Measurements from ENCODE around the gene OPRM1. TPM values are rescaled to one million over a fixed set of nuclear protein-coding genes. Genes with fewer than 3 reads are reported as not detected.

The OPRM1 gene
- total RNA-seq, 3 donors from 2014 or later = 0.57 TPM; not detected in 2

- ATAC-seq = no peak
- no peak for TF ChIP-seq CTCF (IDR thresholded peaks at IDR 0.05)
- DNase-seq = no peak
- intact Hi-C loops (cut with DNase I, micrococcal nuclease) = no loop called here
- no peaks in the 10 kb centered on the region for H3K36me3 ChIP-seq (ENCODE audit: low read depth)
- no peak overlapping the region for H3K4me3 ChIP-seq
- no peaks in the 10 kb centered on the region for H3K9me3 ChIP-seq
- H3K4me1 ChIP-seq (ENCODE audit: low read depth) = no peaks in the 10 kb centered on the region
These were observed 122.6 kb downstream of the OPRM1 start for GRCh38 chr6:154161689-154162088.

GRCh38 chr6:154164397-154164796, 125.4 kb downstream of the OPRM1 start:
- DNase-seq = peak in 1 of 3 donors; percentile 15
- TF ChIP-seq CTCF (IDR thresholded peaks at IDR 0.05) = no peak
- no peak overlapping the region for H3K4me3 ChIP-seq
- no peaks in the 10 kb centered on the region for H3K36me3 ChIP-seq (ENCODE audit: low read depth)
- no peaks in the 10 kb centered on the region for H3K9me3 ChIP-seq
- ATAC-seq = peak; percentile 15
- no peaks in the 10 kb centered on the region for H3K4me1 ChIP-seq (ENCODE audit: low read depth)
- intact Hi-C loops (cut with DNase I, micrococcal nuclease) = no loop called here

- no peak for ATAC-seq
- no peaks in the 10 kb centered on the region for H3K4me1 ChIP-seq (ENCODE audit: low read depth)
These were observed 126.4 kb downstream of the OPRM1 start for GRCh38 chr6:154165478-154165877.

GRCh38 chr6:154166140-154166539, 127.1 kb downstream of the OPRM1 start:
- intact Hi-C loops (cut with DNase I, micrococcal nuclease) = no loop called here
- DNase-seq = no peak
- no peak for TF ChIP-seq CTCF (IDR thresholded peaks at IDR 0.05)
- H3K4me1 ChIP-seq (ENCODE audit: low read depth) = no peaks in the 10 kb centered on the region
- peak; percentile 22 for ATAC-seq
- no peaks in the 10 kb centered on the region for H3K36me3 ChIP-seq (ENCODE audit: low read depth)
- H3K4me3 ChIP-seq = no peak overlapping the region
- H3K9me3 ChIP-seq = no peaks in the 10 kb centered on the region

More at GRCh38 chr6:154165478-154165877, 126.4 kb downstream of the OPRM1 start:
- Histone ChIP-seq H3K9me3 (no peaks in the 10 kb centered on the region), H3K4me3 (no peak overlapping the region), H3K36me3 (ENCODE audit: low read depth) (no peaks in the 10 kb centered on the region)
- no peak for TF ChIP-seq CTCF (IDR thresholded peaks at IDR 0.05)
- intact Hi-C loops (cut with DNase I, micrococcal nuclease) = no loop called here
- no peak for DNase-seq

- no peak for DNase-seq
- H3K36me3 ChIP-seq (ENCODE audit: low read depth) = no peaks in the 10 kb centered on the region
- TF ChIP-seq CTCF (IDR thresholded peaks at IDR 0.05) = no peak
- no peaks in the 10 kb centered on the region for H3K9me3 ChIP-seq
- intact Hi-C loops (cut with DNase I, micrococcal nuclease) = no loop called here
- H3K4me1 ChIP-seq (ENCODE audit: low read depth) = no peaks in the 10 kb centered on the region
- H3K4me3 ChIP-seq = no peak overlapping the region
- ATAC-seq = peak; percentile 51
These were observed 128.1 kb downstream of the OPRM1 start for GRCh38 chr6:154167126-154167525.
